Left renal cortex interstitium (tissue), 4 donors: ENCODE data around the gene XAB2. TPM values are rescaled to one million over a fixed set of nuclear protein-coding genes. Genes with fewer than 3 reads are reported as not detected.

Experiments
- DNase-seq, 4 donors: peaks; one replicate each; pipeline ENCODE4 v3.0.0-alpha.2; 2013; ENCODE audit warnings: low read depth in 4 of 4, low spot score in 2 of 4, missing footprints in 1 of 4
- polyA plus RNA-seq, 4 donors: library from polyadenylated mRNA; unstranded; fragments of 120-200 nt; gene quantifications; one replicate each; pipeline ENCODE4 v1.2.1, GENCODE V29; 2013; ENCODE audit not compliant: insufficient read length in 4 of 4

XAB2 gene
- polyA plus RNA-seq = 10 to 100 TPM; 31.4 to 47.9 (median 42.1) TPM

- peak; percentile 97 to 98 (median 98) for DNase-seq
Measured at GRCh38 chr19:7629347-7630054, at the start of gene XAB2, which contains the start of gene PET100. TSS of gene XAB2 (minus strand) at chr19:7629545. CDS start at chr19:7629527, 18 bp downstream. TSS of gene PET100 (plus strand) at chr19:7629793. CDS start at chr19:7629834, 41 bp downstream.

GRCh38 chr19:7677669-7678311 lies 48.4 kb upstream of the XAB2 start:
- no peak for DNase-seq

GRCh38 chr19:7676854-7677253 lies 47.5 kb upstream of the XAB2 start, which contains the start of gene MCEMP1:
TSS of gene MCEMP1 (plus strand) at chr19:7677090. CDS start at chr19:7677121, 31 bp downstream.
- DNase-seq = no peak

- no peak for DNase-seq
Measured at GRCh38 chr19:7676376-7676775, 47.0 kb upstream of the XAB2 start.

GRCh38 chr19:7674010-7675005 lies 45.0 kb upstream of the XAB2 start:
- DNase-seq = no peak

GRCh38 chr19:7672522-7672921 lies 43.2 kb upstream of the XAB2 start:
- no peak for DNase-seq

GRCh38 chr19:7670790-7671189 lies 41.4 kb upstream of the XAB2 start:
- no peak for DNase-seq

- no peak for DNase-seq
Measured at GRCh38 chr19:7670150-7670783, 40.9 kb upstream of the XAB2 start.

- DNase-seq = no peak
Measured at GRCh38 chr19:7669641-7670040, 40.3 kb upstream of the XAB2 start.

GRCh38 chr19:7668842-7669241 lies 39.5 kb upstream of the XAB2 start, which contains the start of gene RETN:
TSS of gene RETN (plus strand) at chr19:7669049. CDS start at chr19:7669327, 278 bp downstream.
- DNase-seq = no peak

- no peak for DNase-seq
Measured at GRCh38 chr19:7665076-7665475, 35.7 kb upstream of the XAB2 start.

GRCh38 chr19:7663706-7664105 lies 34.4 kb upstream of the XAB2 start:
- no peak for DNase-seq

GRCh38 chr19:7662657-7663056 lies 33.3 kb upstream of the XAB2 start:
- DNase-seq = no peak

- no peak for DNase-seq
Measured at GRCh38 chr19:7661744-7662538, 32.6 kb upstream of the XAB2 start.

- DNase-seq = no peak
Measured at GRCh38 chr19:7658219-7658686, 28.9 kb upstream of the XAB2 start.

- no peak for DNase-seq
Measured at GRCh38 chr19:7657131-7657751, 27.9 kb upstream of the XAB2 start.

GRCh38 chr19:7655581-7655980 lies 26.2 kb upstream of the XAB2 start:
- DNase-seq = no peak

- no peak for DNase-seq
Measured at GRCh38 chr19:7654401-7654800, 25.1 kb upstream of the XAB2 start.
